Measurements from ENCODE around the gene CDO1. TPM values are rescaled to one million over a fixed set of nuclear protein-coding genes. Genes with fewer than 3 reads are reported as not detected.

CDO1 gene
- total RNA-seq, 2 donors from 2014 or later: 20.0 to 29.8 TPM

DNA sequence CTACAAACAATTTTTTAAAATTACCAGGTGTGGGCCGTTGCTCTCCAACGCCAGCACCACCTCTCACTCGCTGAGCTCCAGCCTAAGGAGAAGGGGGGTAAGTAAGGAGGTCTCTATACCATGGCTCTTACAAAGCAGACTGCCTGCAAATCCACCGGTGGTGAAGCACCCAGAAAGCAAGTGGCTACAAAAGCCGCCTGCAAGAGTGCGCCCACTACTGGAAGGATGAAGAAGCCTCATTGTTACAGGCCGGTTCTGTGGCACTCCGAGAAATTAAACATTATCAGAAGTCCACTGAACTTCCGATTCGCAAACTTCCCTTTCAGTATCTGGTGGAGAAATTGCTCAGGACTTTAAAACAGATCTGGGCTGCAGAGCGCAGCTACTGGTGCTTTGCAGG, 46.0 kb downstream of the CDO1 start:
- TF ChIP-seq POLR2AphosphoS5 (IDR thresholded peaks at IDR 0.05) (no peak), POLR2A (IDR thresholded peaks at IDR 0.05) (no peak)
- TF ChIP-seq, protein P1, sequence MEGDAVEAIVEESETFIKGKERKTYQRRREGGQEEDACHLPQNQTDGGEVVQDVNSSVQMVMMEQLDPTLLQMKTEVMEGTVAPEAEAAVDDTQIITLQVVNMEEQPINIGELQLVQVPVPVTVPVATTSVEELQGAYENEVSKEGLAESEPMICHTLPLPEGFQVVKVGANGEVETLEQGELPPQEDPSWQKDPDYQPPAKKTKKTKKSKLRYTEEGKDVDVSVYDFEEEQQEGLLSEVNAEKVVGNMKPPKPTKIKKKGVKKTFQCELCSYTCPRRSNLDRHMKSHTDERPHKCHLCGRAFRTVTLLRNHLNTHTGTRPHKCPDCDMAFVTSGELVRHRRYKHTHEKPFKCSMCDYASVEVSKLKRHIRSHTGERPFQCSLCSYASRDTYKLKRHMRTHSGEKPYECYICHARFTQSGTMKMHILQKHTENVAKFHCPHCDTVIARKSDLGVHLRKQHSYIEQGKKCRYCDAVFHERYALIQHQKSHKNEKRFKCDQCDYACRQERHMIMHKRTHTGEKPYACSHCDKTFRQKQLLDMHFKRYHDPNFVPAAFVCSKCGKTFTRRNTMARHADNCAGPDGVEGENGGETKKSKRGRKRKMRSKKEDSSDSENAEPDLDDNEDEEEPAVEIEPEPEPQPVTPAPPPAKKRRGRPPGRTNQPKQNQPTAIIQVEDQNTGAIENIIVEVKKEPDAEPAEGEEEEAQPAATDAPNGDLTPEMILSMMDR (IDR thresholded peaks at IDR 0.05): no peak
- WGBS: 66% methylated on average over 11 of the region's 11 CpGs
- intact Hi-C loops (cut with DNase I): no loop called here
- Histone ChIP-seq H3K36me3 (no peaks in the 10 kb centered on the region), H3K27me3 (replicated peaks; ENCODE audit: insufficient read depth) (no peaks in the 10 kb centered on the region), H3K4me1 (replicated peaks) (no peaks in the 10 kb centered on the region), H3K9me3 (no peaks in the 10 kb centered on the region), H3K27ac (no peak overlapping the region), H3K4me3 (no peak overlapping the region)
- DNase-seq (ENCODE audit: low spot score): no peak

DNA sequence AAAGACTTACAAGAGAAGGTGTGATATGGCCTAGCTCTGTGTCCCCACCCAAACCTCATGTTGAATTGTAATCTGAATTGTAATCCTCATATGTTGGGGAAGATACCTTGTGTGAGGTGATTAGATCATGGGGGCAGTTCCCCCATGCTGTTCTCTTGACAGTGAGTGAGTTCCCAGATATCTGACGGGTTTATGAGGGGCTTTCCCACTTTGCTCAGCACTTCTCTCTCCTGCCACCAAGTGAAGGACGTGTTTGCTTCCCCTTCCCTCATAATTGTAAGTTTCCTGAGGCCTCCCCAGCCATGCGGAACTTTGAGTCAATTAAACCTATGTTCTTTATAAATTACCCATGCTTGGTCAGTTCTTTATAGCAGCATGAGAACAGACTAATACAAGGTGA, 49.0 kb downstream of the CDO1 start:
- TF ChIP-seq POLR2AphosphoS5 (IDR thresholded peaks at IDR 0.05): no peak
- TF ChIP-seq, protein P1 (IDR thresholded peaks at IDR 0.05): no peak
- no peak for TF ChIP-seq POLR2A (IDR thresholded peaks at IDR 0.05)
- WGBS: 80% methylated on average over 3 of the region's 3 CpGs
- Histone ChIP-seq H3K4me3 (no peak overlapping the region), H3K27ac (no peak overlapping the region), H3K9me3 (no peaks in the 10 kb centered on the region), H3K36me3 (no peaks in the 10 kb centered on the region), H3K27me3 (replicated peaks; ENCODE audit: insufficient read depth) (no peaks in the 10 kb centered on the region), H3K4me1 (replicated peaks) (no peaks in the 10 kb centered on the region)
- DNase-seq (ENCODE audit: low spot score): no peak
- intact Hi-C loops (cut with DNase I): no loop called here

DNA sequence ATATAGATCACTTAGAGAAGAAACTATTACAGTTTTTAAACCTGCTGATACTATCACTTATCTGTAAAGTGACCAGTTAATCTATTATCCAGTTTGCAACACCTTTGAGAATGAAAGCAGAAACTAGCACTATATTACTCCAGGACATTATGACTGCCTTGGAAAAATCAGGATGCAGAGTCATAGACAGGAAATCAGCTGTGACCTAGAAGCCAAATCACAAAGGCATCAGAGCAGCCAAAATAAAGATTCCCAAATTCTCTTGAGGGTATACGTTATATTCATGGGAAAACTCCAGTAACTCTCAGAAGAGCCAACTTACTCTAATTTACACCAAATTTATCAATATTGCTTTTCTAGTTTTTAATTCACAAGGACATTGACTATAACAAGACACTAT, 49.9 kb downstream of the CDO1 start:
- no peak for DNase-seq (ENCODE audit: low spot score)
- no peak overlapping the region for H3K4me3 ChIP-seq
- TF ChIP-seq POLR2A (IDR thresholded peaks at IDR 0.05) (no peak), POLR2AphosphoS5 (IDR thresholded peaks at IDR 0.05) (no peak)
- TF ChIP-seq, protein P1 (IDR thresholded peaks at IDR 0.05): no peak
- intact Hi-C loops (cut with DNase I): no loop called here
- no peaks in the 10 kb centered on the region for H3K27me3 ChIP-seq (replicated peaks; ENCODE audit: insufficient read depth)
- no peaks in the 10 kb centered on the region for H3K9me3 ChIP-seq
- no peaks in the 10 kb centered on the region for H3K4me1 ChIP-seq (replicated peaks)
- H3K27ac ChIP-seq: no peak overlapping the region
- 80% methylated on average over 1 of the region's 1 CpG for WGBS
- no peaks in the 10 kb centered on the region for H3K36me3 ChIP-seq

DNA sequence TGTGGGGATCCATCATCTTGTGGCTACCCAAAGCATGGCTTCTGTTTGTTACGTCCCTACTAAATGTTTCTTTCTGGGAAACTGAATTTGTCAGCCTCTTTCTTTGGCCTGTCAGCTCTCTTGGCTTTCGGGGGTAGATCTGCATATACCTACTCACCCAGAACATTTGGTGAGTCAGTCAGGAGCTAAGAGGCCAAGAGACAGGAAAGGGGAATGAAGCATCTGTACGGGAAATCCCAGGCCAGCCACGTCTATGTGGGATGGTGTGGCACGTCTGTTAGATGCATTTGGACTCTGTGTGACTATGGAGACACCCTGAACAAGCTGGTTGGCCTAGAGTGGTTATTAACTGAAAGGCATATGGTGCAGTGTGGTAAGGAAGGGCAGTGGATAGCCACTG, 58.1 kb downstream of the CDO1 start:
- WGBS: 87% methylated on average over 5 of the region's 5 CpGs
- no peaks in the 10 kb centered on the region for H3K9me3 ChIP-seq
- TF ChIP-seq POLR2A (IDR thresholded peaks at IDR 0.05) (no peak), POLR2AphosphoS5 (IDR thresholded peaks at IDR 0.05) (no peak)
- TF ChIP-seq, protein P1 (IDR thresholded peaks at IDR 0.05): no peak
- DNase-seq (ENCODE audit: low spot score): no peak
- no peak overlapping the region for H3K4me3 ChIP-seq
- H3K27ac ChIP-seq: no peak overlapping the region
- H3K4me1 ChIP-seq (replicated peaks): no peaks in the 10 kb centered on the region
- H3K27me3 ChIP-seq (replicated peaks; ENCODE audit: insufficient read depth): no peaks in the 10 kb centered on the region
- H3K36me3 ChIP-seq: no peaks in the 10 kb centered on the region
- intact Hi-C loops (cut with DNase I): no loop called here

DNA sequence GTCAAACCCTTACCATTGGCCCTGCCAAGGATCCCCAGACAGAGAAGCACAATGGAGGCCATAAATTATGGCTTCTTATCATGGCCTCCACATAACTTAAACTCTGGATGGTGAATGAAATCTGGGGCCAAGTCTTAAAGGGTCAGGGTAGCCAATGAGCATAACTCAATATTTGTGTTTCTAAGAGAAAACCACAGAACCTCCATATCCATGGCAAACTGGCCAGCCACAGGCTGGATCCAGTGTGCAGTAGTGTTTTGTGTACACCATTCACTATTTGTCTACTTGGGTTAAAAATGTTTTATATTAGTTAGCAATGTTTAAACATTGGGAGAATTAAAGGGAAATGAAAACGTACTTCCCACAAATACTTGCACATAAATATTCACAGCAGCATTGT, 60.8 kb downstream of the CDO1 start:
- intact Hi-C loops (cut with DNase I): no loop called here
- TF ChIP-seq POLR2AphosphoS5 (IDR thresholded peaks at IDR 0.05) (no peak), POLR2A (IDR thresholded peaks at IDR 0.05) (no peak)
- TF ChIP-seq, protein P1 (IDR thresholded peaks at IDR 0.05): no peak
- no peaks in the 10 kb centered on the region for H3K27me3 ChIP-seq (replicated peaks; ENCODE audit: insufficient read depth)
- H3K4me3 ChIP-seq: no peak overlapping the region
- no peaks in the 10 kb centered on the region for H3K36me3 ChIP-seq
- H3K9me3 ChIP-seq: no peaks in the 10 kb centered on the region
- H3K4me1 ChIP-seq (replicated peaks): no peaks in the 10 kb centered on the region
- H3K27ac ChIP-seq: no peak overlapping the region
- no peak for DNase-seq (ENCODE audit: low spot score)
- 86% methylated on average over 1 of the region's 1 CpG for WGBS

Small RNA genes within 50 kb of the gene (small RNA-seq; reads per million reads assigned to genes)
- 0 to 0.10 reads per million in 2 donors for gene RNU2-49P

Other genes with a start within 250 kb of the CDO1 start
- 1 to 10 TPM; 1.9 TPM for gene TICAM2, start 214.2 kb downstream of the CDO1 start, total RNA-seq
- 100 to 1,000 TPM; 109 to 155 TPM for gene TMED7, start 190.6 kb downstream of the CDO1 start, total RNA-seq
- gene ATG12, start 24.9 kb upstream of the CDO1 start, total RNA-seq: 10 to 100 TPM; 29.6 to 67.6 TPM
- 100 to 1,000 TPM in 1 of 2 donors, 10 to 100 TPM in 1; 32.0 to 163 TPM for gene AP3S1, start 25.3 kb upstream of the CDO1 start, total RNA-seq
- not detected for gene LVRN, start 145.8 kb upstream of the CDO1 start, total RNA-seq
- not detected for gene ARL14EPL, start 215.8 kb upstream of the CDO1 start, total RNA-seq